8988T (cell line): ENCODE measurements around the gene TAF4.
"Not testable (repeated sequence)": the region's sequence is repeated elsewhere in the genome, so short reads cannot be mapped to it uniquely, and the experiment has no call there.

Experiments used
- DNase-seq: peaks from one replicate; pipeline ENCODE4 v3.0.0; 2011

The TAF4 gene

GRCh38 chr20:61976644-61977418, 88.8 kb downstream of the TAF4 start:
- DNase-seq, result no peak

- DNase-seq, result no peak
Measured at GRCh38 chr20:61976263-61976643, 89.4 kb downstream of the TAF4 start.

DNA sequence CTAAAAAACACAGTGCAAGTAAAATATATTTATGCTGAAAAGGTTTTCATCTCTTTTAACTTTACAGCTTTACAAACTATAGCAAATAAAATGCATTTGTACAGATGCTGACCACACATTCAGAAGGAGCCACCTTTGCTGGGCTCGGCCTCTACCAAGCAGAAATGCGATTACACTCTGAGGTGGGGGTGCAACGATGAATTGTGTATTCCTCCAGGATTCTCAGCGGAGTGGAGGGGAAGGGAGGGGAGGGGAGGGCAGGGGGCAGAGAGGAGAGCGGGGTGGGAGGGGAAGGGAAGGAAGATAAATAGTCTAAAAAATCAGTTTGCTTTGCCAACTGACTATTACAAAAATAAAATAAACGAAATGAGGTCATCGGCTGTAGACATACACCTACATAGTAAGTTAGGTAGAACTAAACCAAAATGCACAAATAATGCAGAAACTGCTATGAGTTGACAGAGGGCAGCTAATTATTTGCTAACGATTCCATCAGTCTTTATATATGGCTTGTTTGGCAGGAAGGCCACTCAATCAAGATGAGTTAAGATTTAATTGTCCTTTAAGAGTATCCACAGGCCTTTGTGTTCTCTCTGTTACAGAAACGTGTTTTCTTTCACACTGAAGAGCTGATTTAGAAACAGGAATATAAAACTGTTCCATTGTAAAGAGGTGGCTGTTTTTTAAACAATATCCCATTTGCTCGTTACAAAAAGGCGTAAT, 90.1 kb downstream of the TAF4 start:
- DNase-seq, result no peak

- DNase-seq, result no peak
Measured at GRCh38 chr20:61974357-61974665, 91.4 kb downstream of the TAF4 start.

DNA sequence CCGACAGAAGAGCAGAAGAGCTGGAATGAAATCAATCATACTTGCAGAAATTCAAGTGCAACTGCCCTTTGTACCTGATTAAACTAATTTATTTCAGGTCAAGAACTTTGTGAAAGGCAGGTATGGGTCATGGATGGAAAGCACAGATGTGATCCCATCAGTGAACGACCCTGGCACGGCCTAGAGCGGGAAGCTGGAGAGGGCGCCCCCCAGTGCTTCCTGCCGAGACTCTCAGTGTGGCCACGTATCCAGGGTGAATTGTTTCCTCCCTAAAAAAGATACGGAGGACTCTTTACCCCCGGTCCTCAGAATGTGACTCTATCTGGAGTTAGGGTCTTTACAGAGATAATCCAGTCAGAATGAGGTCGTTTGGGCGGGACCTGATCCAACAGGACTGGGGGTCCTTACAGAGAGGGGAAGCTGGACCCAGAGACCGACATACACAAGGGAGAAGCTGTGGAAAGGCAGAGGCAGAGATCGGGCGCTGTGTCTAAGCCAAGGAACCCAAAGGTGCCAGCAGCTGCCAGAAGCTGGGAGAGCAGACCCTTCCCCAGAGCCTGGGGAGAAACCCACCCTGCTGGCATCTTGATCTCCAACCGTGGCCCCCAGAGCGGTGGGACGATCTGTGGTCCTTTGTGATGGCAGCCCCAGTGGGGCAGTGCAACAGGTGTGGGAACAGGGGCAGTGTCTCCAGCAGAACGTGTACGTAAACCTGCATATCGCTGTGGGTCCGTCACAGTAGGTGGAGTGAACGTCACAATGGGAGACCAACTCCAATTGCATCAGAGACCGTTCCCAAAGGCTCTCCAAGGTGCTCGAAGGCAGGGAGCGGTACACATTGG, 91.9 kb downstream of the TAF4 start:
- no peak for DNase-seq

DNA sequence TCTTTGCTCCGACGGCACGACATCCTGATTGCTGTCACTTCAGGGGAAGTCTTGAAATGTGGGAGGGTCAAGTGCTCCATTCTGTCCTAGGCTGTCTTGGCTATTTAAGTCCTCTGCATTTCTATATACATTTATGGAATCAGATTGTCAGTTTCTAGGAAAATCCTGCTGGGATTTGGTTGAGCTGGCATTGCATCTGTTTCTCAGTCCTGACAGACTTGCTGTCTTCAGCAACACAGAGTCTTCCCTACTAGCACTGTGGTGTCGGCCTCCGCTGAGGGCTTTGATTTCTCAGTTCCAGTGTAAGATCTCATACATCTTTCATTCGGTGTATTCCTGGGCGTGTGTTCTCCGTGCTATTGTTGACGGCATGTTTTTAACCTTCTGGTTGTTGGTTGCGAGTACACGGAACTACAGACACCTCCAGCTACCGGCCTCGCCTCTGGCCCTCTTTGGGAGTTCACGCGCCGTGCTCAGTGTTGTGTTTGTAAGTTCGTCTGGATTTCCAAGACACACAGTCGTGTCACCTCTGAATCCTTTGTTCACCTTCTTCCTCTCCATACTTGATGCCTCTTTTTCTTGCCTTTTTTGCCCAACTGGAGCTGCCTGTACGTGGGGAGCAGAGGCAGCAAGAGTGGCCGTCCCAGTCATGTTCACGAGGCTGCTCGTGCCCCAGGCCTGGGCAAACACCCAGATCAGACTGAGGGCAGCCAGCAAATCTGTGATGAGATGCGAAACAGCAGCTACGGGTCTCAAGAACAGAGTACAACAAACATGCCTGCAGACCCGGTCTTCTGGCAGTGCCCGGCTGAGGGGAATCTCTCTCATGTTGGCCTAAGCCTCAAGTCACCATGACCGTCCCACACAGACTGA, 92.8 kb downstream of the TAF4 start:
- no peak for DNase-seq

GRCh38 chr20:61971595-61971994, 94.1 kb downstream of the TAF4 start:
- not testable (repeated sequence) for DNase-seq

GRCh38 chr20:61970357-61970756, 95.3 kb downstream of the TAF4 start:
- no peak for DNase-seq

DNA sequence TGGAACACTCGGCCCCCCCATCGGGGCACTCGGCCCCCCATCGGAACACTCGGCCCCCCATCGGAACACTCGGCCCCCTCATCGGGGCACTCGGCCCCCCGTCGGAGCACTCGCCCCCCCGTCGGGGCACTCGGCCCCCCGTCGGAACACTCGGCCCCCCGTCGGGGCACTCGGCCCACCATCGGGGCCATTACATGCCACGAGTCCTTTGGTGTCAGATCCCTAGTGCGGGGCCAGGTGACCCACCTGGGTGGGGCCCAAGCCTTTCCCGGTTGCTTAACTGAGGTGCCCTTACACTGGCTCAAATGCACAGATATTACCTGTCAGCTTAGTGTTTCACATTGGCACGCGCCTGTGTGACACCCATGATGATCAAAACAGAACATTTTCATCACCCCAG, 95.9 kb downstream of the TAF4 start:
- DNase-seq, result no peak

GRCh38 chr20:61968932-61969331, 96.7 kb downstream of the TAF4 start:
- DNase-seq, result no peak

- DNase-seq, result no peak
Measured at GRCh38 chr20:61968036-61968810, 97.5 kb downstream of the TAF4 start.

- DNase-seq, result no peak
Measured at GRCh38 chr20:61967300-61967699, 98.4 kb downstream of the TAF4 start.

- no peak for DNase-seq
Measured at GRCh38 chr20:61966492-61967244, 99.0 kb downstream of the TAF4 start.

- no peak for DNase-seq
Measured at GRCh38 chr20:61965606-61966491, 99.8 kb downstream of the TAF4 start.

GRCh38 chr20:61964675-61965605, 100.7 kb downstream of the TAF4 start:
- no peak for DNase-seq

- no peak for DNase-seq
Measured at GRCh38 chr20:61963885-61964674, 101.6 kb downstream of the TAF4 start.

- no peak for DNase-seq
Measured at GRCh38 chr20:61963149-61963548, 102.5 kb downstream of the TAF4 start.

DNA sequence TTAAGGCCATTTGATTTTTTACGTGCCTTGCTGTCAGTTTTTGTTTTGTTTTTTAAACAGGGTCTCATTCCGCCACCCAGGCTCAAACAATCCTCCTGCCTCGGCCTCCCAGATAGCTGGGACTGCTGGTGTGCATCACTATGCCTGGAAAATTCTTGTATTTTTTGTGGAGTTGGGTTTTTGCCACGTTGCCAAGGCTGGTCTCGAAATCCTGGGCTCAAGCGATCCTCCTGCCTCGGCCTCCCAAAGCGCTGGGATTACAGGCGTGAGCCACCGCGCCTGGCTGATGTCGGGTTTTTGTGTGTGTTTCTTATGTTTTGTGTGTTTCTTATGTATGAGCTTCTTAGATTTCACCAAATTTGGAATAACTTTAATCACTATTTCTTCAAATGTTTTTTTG, 104.8 kb downstream of the TAF4 start:
- no peak for DNase-seq
